Mammary epithelial cell (primary cell): ENCODE measurements around the gene KRT16.

Source experiments
- EZH2 ChIP-seq: IDR thresholded peaks from 2 replicates; pipeline ENCODE4 v1.6.1; 2012; ENCODE audit warnings: low read length, inconsistent platforms, borderline replicate concordance
- TF ChIP-seq, protein P1 (sequence below), 2 donors: IDR thresholded peaks in 1 of 2; conservative IDR thresholded peaks in 1 of 2; 2 replicates each; pipeline ENCODE4 v1.5.1; 2011 to 2012; ENCODE audit warnings: inconsistent platforms in 2 of 2, low read length in 2 of 2, mild to moderate bottlenecking in 2 of 2, control low read depth in 1 of 2, low read depth in 1 of 2; ENCODE audit not compliant: insufficient read depth in 1 of 2; ENCODE audit errors: extremely low read depth in 1 of 2

DNA sequence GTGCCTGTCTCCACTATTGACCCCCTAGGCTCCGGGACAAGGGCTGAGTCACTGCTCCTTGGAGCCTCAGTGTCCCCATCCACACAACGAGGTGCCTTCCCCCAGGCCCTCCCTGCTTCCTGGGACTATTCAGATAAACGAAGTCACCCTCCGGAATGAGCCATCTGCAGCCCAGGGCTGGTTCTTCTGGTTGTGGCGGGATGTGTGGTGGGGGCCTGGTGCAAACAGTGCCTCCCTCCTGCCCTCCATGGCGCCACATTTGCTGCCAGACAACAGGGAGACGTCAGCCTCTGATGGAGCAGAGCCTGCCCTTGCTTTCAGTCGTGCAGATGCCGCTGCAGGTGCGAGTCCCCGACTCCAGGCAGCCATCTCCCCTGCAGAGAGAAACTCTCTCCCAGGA is 5.1 kb upstream of the KRT16 start:
- TF ChIP-seq, protein P1, sequence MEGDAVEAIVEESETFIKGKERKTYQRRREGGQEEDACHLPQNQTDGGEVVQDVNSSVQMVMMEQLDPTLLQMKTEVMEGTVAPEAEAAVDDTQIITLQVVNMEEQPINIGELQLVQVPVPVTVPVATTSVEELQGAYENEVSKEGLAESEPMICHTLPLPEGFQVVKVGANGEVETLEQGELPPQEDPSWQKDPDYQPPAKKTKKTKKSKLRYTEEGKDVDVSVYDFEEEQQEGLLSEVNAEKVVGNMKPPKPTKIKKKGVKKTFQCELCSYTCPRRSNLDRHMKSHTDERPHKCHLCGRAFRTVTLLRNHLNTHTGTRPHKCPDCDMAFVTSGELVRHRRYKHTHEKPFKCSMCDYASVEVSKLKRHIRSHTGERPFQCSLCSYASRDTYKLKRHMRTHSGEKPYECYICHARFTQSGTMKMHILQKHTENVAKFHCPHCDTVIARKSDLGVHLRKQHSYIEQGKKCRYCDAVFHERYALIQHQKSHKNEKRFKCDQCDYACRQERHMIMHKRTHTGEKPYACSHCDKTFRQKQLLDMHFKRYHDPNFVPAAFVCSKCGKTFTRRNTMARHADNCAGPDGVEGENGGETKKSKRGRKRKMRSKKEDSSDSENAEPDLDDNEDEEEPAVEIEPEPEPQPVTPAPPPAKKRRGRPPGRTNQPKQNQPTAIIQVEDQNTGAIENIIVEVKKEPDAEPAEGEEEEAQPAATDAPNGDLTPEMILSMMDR (conservative IDR thresholded peaks at IDR 0.05 in 1 of 2, IDR thresholded peaks at IDR 0.05 in 1 of 2; ENCODE audit: extremely low read depth in 1 of 2, insufficient read depth in 1 of 2, low read depth in 1 of 2, low read length in 2 of 2) = no peak
- no peak for TF ChIP-seq EZH2
